Measurements from ENCODE around the gene GALNT17.

Gene GALNT17

DNA sequence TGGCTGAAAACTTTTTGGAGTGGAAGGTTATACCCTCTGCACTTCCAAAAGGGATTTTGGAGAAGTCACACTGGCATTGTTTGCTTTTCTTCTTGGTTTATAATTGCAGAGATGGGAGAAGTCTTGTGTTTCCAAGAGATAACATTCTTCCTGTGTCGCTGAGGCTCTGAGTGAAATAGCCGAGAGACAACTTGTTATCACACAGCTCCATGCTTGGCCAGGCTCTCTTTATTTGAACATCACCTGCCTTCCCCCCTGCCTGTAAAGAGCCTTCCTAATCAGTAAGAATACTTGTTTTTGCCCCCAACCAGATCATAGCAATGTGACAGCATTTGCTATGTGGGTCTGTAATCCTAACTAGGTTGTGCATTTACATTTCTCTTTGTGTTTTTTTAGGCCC lies 270.7 kb downstream of the GALNT17 start:
- DNase-seq (ENCODE audit: low read depth) = no peak

DNA sequence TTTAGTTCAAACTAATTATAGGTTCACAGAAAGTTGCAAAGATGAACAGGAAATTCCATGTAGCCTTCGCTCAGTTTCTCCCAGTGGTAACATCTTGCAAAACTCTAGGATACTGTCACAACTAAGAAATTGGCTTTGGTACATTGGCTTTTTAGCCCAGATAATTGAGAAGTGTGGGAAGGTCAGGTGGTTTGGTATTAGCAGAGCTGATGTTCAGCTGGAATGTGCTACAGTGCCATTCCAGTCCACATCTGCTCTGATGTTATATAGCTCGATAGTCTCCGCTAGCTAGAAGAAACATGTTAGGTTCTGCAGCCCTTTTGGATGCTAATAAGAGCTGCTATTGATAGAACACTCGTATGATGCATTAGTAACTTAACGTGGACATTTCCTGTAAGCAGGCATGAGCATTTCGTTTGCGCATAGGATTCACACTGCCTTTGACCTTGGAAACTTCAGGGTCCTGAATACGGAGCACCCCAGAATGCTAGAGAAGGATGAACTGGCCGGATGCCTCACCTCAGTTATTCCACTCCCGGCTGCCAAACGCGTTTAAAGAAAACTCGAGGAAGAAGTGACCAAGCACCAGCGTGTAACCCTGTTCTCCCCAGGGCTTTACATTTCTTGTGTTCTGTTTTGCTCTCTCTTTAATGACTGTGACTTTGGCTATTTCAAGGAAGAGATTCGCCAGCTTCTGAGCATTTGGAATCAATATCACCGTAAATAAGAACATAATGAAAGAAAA lies 271.4 kb downstream of the GALNT17 start:
- no peak for DNase-seq (ENCODE audit: low read depth)

DNA sequence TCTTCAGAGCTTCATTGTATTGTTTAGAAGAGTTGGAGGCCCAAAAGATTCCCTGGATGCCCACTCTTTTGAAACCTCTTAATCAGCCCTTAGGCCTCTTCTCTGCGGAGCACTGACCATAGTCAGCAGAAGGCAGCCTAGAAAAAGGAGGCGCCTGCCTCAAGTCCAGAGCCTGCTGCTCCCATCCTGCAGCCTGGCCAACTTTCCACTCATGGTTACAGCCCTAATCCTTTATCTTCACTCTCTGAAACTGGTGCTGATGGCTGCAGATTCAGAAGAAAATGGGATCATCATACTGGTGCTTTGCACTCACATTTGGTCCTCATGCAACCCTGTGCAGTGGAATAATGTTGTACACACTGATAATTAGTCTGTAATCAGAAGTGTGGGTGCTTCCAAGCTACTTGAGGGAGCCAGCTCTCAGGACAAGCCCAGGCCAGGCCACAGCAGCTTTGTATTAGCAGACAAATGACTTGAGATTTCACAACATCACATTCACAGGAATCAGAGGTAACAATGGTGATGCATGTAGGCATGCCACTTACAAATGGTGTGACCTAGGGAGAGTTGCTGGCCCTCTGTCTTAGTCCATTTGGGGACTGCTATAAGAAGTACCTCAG lies 272.9 kb downstream of the GALNT17 start:
- DNase-seq (ENCODE audit: low read depth) = no peak

DNA sequence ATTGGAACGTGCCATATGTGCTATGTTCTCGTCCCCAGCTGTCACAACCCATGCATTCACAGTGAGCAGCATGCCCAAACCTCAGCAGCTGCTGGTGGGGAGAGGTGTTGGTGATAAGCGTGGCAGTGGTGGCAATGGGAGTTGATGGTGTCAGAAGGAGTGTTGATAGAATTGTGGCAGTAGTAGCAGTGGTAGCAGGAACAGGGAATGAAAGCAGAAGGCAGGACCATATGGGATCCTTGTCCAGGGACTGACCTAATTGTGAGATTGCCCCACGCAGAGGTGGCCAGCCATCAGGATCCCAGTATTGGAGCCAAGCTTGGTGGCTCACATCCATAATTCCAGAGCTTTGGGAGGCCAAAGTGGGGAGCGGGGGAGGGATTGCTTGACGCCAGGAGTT lies 276.3 kb downstream of the GALNT17 start:
- no peak for DNase-seq (ENCODE audit: low read depth)

DNA sequence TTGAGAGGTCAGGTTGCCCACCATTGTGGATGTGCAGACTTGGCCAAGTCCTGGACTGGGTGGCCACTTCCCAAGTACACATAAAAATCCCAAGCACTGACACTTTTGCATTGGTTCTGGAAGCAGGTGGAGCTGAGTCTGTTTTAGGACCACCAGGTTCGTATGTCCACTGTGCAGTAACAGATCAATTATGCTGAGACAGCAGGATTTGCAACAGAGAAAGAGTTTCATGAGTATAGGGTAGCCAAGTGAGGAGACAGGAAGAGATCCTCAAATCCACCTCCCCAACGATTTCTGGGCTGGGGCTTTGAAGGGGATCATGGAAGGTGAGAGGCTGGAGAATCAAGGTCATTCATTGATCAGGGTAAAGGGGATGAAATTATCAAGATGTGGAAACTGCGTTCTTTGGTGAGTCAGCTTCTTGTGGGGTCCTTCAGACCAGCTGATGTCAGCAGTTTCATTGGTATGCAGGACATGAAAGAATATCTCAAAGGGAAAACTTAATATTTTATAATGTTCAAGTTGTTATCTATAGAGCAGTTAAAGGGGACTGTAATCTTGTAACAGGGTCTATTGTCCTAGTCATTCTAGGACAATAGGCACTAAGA lies 277.7 kb downstream of the GALNT17 start:
- DNase-seq (ENCODE audit: low read depth) = no peak

DNA sequence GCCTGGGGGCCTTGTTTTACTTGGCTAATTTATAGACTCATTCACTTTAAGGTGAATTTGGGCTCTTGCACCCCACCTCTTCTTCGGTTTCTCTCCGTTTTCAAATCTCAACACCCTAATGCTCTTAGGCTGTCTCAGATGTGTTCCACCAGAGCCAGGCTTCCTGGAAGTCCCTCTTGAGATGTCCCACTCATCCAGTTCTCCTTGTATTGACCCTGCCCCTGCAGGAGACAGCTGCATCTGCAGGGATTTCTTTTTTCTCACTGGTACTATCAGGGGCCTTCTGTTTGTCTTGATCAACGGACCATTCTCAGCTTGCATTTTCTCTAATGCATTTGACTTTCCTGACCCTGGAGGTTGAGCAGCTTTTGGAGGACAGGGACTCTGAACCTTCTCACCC lies 279.5 kb downstream of the GALNT17 start:
- DNase-seq (ENCODE audit: low read depth) = no peak

DNA sequence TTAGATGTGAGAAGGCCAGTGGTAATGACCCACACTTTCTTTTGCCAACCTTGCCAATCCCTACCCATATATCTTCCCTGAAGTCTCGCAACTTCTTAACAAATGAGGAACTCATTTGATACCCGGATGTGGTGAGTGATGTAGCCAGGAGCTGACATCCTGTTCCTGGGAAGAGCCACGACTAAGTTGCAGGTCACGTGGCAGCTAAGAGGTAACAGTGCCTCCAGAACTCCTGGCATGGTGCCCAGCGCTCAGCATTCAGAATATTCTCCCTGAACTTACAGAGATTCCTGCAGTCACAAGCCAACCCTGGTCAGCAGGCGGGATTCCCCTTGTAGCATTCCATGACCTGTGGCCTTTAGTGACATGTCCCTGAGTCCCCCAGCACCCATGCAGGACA lies 282.5 kb downstream of the GALNT17 start:
- no peak for DNase-seq (ENCODE audit: low read depth)

DNA sequence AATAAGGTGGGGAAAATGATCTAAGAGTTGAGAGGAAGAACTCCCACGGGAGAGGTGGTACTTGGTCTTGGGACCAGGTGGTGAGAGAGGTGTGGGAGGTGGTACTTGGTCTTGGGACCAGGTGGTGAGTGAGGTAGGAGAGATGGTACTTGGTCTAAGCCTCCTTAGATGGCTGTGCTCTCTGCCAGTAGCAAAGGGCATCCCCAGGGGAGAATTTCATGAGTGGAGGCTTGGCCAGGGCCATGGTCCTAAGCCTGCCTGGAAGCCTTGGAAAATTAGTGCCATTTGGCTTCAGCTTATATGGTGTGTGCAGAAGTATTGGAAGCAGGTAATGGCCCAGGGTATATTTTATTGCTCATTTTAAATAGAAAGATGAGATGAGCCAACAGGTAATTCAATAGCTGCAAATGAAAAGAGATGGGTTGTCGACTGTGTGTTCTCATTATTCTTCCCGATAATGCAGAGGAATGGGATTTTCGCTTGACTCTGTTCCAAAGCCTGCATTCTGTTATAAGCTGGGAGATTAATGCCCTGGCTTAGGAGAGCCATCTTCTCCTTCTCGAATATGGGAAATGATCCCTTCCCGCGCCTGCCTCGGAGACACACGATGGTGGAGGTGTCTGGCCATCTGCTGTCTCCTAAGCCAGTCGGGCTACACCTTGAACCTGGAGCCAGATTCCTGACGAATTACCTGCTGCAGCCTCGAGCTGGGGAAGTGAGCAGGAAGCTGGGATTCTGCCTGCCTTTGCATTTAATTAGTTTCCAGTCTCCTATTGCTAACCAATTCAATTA lies 287.8 kb downstream of the GALNT17 start:
- no peak for DNase-seq (ENCODE audit: low read depth)

DNA sequence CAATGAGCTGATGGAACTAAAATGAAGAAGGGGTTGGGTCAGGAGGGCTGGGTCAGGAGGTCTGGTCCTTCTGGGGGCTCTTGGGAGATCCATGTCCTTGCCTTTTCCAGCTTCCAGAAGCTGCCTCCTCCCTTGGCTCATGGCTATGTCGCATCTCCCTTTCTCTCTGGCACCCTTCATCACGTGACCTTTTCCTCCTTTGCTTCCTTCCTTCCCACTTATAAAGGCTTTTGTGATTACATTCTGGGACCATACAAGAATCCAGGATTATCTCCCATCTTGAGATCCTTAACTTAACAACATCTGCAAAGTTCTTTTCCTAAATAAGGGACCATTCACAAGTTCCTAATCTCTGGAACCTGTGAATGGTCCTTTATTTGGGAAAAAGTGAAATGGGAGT lies 290.2 kb downstream of the GALNT17 start:
- DNase-seq (ENCODE audit: low read depth) = no peak

DNA sequence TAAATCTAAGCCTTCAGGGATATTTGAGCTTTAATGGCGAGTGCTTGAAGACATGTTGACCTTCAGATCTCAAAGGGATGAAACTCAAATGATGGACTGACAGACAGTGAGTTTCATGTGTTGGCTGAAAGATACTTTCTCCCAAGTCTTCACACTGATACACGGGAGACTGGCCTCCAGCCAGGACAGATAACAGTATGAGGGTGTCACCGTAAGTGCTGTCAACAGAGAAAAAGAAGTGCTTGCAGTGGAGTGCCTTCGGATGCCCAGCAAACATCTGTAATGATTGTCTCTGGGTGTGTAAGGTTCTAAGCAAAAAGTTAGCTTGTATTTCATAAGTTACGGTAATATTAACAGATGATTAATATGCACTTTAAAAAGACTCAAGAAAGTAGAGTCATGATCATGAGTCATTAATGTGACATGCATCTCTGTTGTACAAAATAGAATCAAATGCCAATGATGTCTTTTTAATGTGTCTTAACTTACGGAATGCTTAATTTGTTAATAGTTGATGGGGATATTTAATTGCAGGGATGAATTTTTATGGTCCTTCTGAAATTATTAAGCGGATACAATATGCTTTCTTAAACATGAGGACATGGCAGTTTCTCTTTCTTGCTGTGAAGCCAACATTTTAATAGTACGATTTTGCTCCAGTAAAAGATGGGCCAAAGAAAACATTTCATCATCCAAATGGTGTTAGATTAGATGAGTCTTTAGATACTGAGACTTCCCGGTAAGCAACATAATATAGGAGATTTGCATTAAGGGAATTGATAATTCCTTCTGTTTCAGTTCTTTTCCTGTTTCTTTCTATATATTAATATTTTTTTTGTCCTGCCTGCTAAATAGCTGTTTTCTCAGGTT lies 292.5 kb downstream of the GALNT17 start:
- DNase-seq (ENCODE audit: low read depth) = no peak

DNA sequence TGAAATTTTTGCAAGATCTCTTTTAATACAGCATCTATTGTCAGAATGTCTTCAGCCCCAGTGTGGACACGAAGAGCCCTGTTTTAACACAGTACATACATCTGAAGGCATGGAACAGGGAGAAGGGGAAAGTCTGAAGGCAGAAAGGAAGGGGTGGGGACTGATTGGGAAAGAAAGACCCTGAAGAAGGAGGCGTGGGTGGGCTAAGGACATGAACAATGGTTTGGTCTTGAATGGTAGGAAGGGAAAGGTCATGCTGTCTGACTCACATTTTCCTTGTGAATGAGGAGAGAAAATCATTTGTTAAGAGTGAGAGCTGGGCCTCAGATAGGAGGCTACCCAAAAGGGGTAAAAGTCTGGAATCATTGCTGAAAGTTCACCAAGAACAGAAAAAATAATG lies 297.1 kb downstream of the GALNT17 start:
- no peak for DNase-seq (ENCODE audit: low read depth)

DNA sequence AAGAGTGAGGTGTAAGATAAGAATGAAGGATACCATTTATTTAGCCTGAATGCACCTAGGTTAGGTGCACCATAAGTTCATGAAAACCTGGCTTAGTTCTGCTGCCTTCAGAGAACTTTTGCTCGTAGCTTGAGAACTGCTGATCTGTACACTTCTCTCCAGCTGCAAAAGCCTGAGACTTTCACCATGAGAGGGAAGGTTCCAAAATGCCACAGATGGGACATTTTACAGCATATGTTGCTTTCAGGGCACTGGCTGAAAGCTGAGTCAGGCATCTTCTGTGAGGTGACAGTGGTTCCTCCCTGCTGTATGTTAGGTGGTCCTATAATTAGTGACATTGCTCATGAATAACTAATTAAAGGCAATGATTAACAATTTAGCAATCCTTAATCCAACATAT lies 298.3 kb downstream of the GALNT17 start:
- no peak for DNase-seq (ENCODE audit: low read depth)

DNA sequence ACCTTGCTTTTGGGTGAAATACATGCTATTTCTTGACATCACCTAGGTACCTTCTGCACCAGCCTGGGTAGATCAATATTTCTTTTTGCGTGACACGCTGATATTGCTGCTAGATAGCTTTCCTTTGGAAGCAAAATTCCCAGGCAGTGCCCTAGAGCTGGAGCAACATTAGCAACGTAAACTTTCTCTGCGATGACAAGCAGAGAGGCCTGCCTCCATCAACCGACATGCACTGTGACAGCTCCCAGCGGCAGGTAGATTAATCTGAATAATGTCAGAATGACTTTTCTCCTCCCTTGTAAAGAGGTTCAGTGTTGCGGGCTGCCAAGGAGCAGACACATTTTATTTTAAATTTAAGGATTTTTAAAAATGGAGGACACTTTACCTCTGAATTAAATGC lies 307.4 kb downstream of the GALNT17 start:
- no peak for DNase-seq (ENCODE audit: low read depth)

DNA sequence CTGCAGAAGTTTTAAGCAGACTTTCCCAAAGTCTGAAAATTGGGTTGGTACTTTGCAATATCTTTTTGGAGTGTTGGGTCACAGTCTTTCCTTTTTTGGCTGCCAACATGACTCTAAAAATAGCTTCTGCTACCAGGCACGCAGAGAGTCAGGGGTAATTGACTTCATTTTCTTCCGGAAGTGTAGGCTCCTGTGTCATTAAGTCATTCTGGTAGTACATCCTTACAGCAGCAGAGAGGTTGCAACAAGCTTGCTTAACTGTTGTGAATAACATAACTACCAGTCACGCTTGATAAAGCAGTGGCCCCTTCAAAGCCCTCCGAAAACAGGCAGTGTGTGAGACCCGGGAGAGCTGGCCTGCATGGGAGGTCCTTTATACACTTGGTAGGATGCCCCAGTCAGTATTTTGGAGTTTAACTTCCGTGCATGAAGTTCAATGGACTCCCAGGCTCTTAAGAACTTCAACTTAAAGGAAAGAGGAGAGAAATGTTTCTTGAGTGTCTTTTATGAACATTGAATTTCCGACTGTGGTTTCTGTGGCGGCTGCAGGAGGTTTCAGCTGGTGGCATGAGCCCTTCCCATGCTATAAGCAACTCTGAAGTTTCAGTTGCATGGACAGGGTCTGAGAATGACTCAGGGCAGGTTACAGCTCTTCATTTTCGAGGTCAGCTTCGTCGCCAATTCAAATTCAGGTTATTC lies 310.7 kb downstream of the GALNT17 start:
- DNase-seq (ENCODE audit: low read depth) = no peak

DNA sequence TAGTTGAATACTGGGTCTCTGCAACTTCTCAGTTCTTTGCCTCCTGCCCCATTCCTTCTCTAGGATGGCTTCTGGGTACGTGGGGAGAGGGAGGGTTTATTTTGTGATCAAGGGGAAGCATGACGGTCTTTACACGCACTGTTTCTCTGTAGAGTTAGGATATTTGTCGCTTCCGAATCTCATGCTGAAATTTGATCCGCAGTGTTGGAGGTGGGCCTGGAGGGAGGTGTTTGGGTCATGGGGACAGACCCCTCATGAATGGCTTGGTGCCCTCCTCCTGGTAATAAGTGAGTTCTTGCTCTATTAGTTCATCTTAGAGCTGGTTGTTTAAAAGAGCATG lies 311.2 kb downstream of the GALNT17 start:
- no peak for DNase-seq (ENCODE audit: low read depth)

DNA sequence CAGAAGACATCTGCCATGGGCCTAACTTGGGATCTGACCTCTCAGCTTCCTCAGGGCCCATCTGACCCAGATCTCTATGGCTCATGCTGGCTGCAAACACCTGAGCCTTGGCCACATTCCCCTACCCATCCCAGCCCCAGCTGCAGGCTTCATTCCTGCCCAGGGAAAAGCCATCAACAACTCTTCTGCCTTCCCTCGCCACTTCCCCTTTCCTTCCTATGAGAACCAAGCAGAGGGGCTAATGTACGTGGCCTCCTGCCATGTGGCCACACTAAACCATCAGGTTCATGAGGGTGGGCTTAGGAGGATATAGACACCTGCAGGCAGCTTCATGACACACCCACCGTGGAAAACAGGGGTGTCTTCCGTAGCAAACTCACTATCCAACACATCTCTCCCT lies 312.2 kb downstream of the GALNT17 start:
- no peak for DNase-seq (ENCODE audit: low read depth)

DNA sequence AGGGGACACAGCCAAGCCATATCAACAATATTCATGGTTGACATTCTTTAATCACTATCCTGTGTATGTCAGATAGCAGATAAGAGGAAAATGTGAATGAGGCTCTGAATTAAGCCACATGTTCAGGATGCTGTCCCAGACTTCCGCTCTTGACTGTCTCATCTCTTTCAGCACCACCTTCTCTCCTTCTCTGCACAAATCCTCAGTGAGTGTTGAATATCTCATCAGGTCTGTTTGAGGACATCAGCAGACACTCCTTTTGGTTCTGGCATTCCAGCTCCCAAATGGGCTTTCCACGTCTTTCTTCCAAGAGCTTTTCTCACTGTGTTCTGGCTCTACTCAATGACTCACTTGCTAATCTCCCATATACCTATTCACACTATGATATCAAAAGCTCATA lies 321.7 kb downstream of the GALNT17 start:
- DNase-seq (ENCODE audit: low read depth) = no peak

DNA sequence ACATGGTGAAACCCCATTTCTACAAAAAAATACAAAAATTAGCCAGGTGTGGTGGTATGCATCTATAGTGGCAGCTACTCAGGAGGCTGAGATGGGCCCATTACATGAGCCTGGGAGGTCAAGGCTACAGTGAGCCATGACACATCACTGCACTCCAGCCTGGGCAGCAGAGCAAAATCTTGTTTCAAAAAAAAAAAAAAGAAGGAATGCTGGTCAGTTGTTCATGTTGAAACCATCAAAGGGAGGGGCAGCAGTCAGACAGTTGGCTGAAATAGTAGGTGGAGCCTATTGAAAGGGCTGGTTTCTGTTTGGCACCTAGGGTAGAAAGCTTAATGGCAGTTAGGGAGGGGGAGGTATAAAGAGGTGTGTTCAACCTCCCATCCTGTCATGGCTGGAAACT lies 323.0 kb downstream of the GALNT17 start:
- DNase-seq (ENCODE audit: low read depth) = no peak

DNA sequence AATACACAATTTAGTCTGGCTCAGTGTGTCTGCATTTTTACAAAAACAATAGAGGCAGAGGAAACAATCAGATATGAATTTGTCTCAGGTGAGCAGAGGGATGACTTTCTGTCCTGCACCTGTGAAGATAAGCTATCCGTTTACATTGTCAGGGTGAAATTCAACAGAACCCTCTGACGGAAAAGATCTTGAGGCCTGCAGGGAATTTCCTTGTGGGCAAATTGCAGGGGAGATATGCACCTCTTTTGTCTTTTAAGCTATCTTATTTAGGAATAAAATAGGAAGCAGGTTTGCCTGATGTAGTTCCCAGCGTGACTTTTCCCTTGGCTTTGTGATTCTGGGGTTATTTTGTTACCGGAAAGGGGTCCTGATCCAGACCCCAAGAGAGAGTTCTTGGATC lies 325.1 kb downstream of the GALNT17 start:
- DNase-seq (ENCODE audit: low read depth) = no peak

DNA sequence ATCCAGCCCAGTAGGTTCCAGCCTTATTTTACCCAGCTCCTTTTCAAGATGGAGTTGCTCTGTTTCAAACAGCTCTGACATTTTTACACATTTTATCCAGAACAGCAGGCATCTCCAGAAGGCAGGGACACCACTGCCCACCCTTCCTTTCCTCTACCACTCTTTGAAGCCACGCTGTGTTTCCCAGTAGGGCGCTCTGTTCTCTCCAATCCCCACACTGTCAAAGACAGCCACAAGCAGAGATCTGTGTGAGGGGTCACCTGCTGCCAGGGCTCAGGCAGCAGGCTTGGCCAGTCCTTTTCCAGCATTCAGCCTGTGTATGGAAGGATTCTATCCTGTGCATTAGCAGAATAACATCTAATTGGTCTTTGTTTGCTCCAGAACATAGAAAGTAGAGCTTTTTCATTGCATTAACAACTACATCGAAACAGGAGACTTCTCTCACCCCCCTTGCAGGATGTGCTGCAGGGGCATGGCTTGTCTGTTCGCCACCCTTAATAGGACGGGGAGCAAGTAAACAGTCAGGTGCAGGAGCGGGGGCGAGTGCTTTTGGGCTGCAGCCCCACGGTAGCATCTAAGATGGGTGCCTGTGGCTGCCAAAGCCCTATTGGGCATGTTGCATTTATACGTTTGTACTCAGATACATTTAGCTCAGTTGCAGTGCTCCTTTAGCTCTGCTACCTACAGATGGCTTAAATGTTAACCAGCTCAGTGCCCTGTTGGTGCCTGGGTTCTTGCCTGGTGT lies 326.1 kb downstream of the GALNT17 start:
- DNase-seq (ENCODE audit: low read depth) = no peak

DNA sequence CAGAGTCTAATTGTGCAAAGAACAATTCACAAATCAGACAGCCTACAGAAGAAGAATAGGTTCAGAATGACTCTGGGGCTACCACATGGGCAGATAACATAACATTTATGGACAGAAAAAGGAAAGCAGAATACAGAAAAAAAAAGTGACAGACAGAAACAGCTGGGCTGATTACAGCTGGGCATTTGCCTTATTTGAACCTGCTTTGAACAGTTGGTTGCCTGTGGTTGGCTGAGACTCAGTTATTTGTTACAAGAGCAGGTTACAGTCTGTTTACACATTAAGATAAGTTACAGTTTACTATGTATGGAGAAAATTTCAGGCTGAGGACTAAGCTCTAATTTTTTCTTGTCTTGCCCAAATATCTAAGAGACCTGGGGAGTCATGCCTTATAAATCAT lies 327.2 kb downstream of the GALNT17 start:
- DNase-seq (ENCODE audit: low read depth) = no peak
